ENCODE measurements around the gene PDE4B. TPM values are rescaled to one million over a fixed set of nuclear protein-coding genes. Genes with fewer than 3 reads are reported as not detected.

Gene PDE4B
- total and polyA plus RNA-seq, 7 experiments from 2014 or later = 43.5 to 99.2 (median 46.7) TPM

DNA sequence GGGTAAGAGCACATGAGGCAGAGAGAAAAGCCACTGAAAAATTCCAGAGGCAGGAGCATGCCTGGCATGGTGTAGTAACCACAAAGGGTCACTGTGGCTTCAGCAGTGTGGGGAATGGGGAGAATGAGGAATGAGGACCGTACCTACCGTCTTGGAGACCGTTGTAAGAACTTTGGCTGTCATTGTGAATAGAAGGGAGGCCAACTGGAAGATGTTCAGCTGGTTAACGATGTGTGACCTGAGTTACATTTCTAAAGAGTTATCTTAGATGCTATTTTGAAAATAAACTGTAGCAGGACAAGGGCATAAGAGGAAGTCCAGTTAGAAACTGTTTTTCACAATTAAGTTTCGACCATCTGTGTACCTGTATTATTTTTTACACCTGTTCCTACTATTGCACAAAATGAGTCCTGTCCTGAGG lies 375.8 kb downstream of the PDE4B start:
- Histone ChIP-seq H3K4me3 (ENCODE audit: low read length) (no peak overlapping the region), H3K27ac (ENCODE audit: low read depth, low read length) (no peak overlapping the region), H3K36me3 (ENCODE audit: control insufficient read depth in 2 of 3, insufficient read depth in 3 of 3, low read length in 3 of 3) (no peaks in the 10 kb centered on the region), H3K9me3 (ENCODE audit: control insufficient read depth in 2 of 3, low read length in 3 of 3) (no peaks in the 10 kb centered on the region), H3K27me3 (ENCODE audit: control insufficient read depth in 2 of 2, insufficient read depth in 2 of 2, low read length in 2 of 2) (no peaks in the 10 kb centered on the region), H3K4me1 (ENCODE audit: control insufficient read depth in 2 of 2, insufficient read depth in 2 of 2, low read length in 2 of 2) (no peaks in the 10 kb centered on the region)
- H3K4me3 Mint-ChIP-seq = no peak overlapping the region
- peaks cover 0 to 6% (median 0%) of the 10 kb centered on the region in 5 donors for H3K36me3 Mint-ChIP-seq
- no peak overlapping the region for H3K27ac Mint-ChIP-seq
- peaks cover 2 to 23% (median 16%) of the 10 kb centered on the region in 7 donors for H3K4me1 Mint-ChIP-seq
- H3K27me3 Mint-ChIP-seq = peaks cover 3 to 47% (median 17%) of the 10 kb centered on the region in 5 donors
- intact Hi-C loops (cut with micrococcal nuclease) = no loop called here
- peaks cover 0 to 5% (median 0%) of the 10 kb centered on the region in 11 donors for H3K9me3 Mint-ChIP-seq
- DNase-seq = no peak
- ChIA-PET POLR2A (no interaction called here), CTCF (no interaction called here)
- no peak for ATAC-seq

DNA sequence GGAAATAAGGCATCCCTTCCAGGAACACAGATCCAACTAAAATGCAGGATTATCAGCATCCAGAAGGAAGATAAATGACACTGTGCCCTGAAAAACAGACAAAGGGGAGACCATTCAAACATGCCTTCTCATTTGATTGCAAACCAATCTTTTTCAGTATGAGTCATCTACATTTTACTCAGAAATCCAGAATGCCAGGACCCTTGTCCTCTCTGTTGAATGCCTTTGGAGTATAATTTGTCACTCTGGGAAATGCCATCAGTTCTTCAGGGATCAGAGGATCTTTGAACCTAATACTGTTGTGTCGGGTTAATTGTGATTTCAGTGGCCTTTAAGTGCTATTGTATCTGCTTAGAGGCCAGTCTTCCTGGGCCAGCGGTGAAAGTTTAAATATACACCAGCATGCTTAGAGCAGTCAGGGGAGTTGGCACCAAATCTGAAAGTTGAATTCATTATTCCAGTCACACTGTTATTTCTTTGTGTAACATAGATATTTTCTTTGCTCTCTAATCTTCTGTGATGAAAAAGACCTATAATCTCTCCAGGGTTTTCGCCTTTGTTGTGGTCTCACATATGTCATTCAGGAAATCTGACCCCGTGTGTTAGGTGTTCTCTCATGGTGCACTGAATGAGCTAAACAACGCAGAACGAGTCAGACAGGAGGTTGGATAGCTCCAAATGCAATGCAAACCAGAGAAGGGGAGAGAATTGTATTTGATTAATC lies 376.4 kb downstream of the PDE4B start:
- ChIA-PET POLR2A (no interaction called here), CTCF (no interaction called here)

DNA sequence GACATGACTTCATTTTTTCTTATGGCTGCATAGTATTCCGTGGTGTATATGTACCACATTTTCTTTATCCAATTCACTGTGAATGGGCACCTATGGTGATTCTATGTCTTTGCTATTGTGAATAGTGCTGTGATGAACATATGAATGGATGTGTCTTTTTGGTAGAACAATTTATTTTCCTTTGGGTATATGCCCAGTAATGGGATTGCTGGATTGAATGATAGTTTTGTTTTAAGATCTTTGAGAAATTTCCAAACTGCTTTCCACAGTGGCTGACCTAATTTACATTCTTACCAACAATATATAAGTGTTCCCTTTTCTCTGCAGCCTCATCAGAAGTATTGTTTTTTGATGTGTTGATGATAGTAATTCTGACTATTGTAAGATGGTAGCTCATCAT lies 379.6 kb downstream of the PDE4B start:
- H3K4me1 ChIP-seq (ENCODE audit: control insufficient read depth in 2 of 2, insufficient read depth in 2 of 2, low read length in 2 of 2) = no peaks in the 10 kb centered on the region
- H3K4me3 ChIP-seq (ENCODE audit: low read length) = no peak overlapping the region
- no peaks in the 10 kb centered on the region for H3K27me3 ChIP-seq (ENCODE audit: control insufficient read depth in 2 of 2, insufficient read depth in 2 of 2, low read length in 2 of 2)
- POLR2A ChIA-PET = no interaction called here
- intact Hi-C loops (cut with micrococcal nuclease) = no loop called here
- Mint-ChIP-seq H3K27ac (no peak overlapping the region), H3K9me3 (no peaks in the 10 kb centered on the region), H3K36me3 (no peaks in the 10 kb centered on the region), H3K4me1 (peaks cover 2 to 29% (median 16%) of the 10 kb centered on the region in 7 donors), H3K4me3 (no peak overlapping the region), H3K27me3 (peaks cover 0 to 33% (median 5%) of the 10 kb centered on the region in 5 donors)
- CTCF ChIA-PET = no interaction called here
- H3K27ac ChIP-seq (ENCODE audit: low read depth, low read length) = no peak overlapping the region
- H3K36me3 ChIP-seq (ENCODE audit: control insufficient read depth in 2 of 3, insufficient read depth in 3 of 3, low read length in 3 of 3) = no peaks in the 10 kb centered on the region
- ATAC-seq (no peak), DNase-seq (no peak)
- no peaks in the 10 kb centered on the region for H3K9me3 ChIP-seq (ENCODE audit: control insufficient read depth in 2 of 3, low read length in 3 of 3)

More for the DNA sequence above, 376.4 kb downstream of the PDE4B start:
- Histone ChIP-seq H3K9me3 (ENCODE audit: control insufficient read depth in 2 of 3, low read length in 3 of 3) (no peaks in the 10 kb centered on the region), H3K27me3 (ENCODE audit: control insufficient read depth in 2 of 2, insufficient read depth in 2 of 2, low read length in 2 of 2) (no peaks in the 10 kb centered on the region), H3K4me1 (ENCODE audit: control insufficient read depth in 2 of 2, insufficient read depth in 2 of 2, low read length in 2 of 2) (no peaks in the 10 kb centered on the region), H3K4me3 (ENCODE audit: low read length) (no peak overlapping the region), H3K27ac (ENCODE audit: low read depth, low read length) (no peak overlapping the region), H3K36me3 (ENCODE audit: control insufficient read depth in 2 of 3, insufficient read depth in 3 of 3, low read length in 3 of 3) (no peaks in the 10 kb centered on the region)
- Mint-ChIP-seq H3K27ac (no peak overlapping the region), H3K27me3 (peaks cover 0 to 42% (median 12%) of the 10 kb centered on the region in 5 donors), H3K4me3 (peak overlapping the region in 1 of 10 donors; percentile 28), H3K4me1 (peaks cover 2 to 23% (median 16%) of the 10 kb centered on the region in 7 donors), H3K36me3 (peaks cover 0 to 6% (median 0%) of the 10 kb centered on the region in 5 donors), H3K9me3 (peaks cover 0 to 5% (median 0%) of the 10 kb centered on the region in 11 donors)
- intact Hi-C loops (cut with micrococcal nuclease) = no loop called here
- DNase-seq (peak in 7 of 9 donors; percentile 12 to 54 (median 24)), ATAC-seq (peak; percentile 65)

DNA sequence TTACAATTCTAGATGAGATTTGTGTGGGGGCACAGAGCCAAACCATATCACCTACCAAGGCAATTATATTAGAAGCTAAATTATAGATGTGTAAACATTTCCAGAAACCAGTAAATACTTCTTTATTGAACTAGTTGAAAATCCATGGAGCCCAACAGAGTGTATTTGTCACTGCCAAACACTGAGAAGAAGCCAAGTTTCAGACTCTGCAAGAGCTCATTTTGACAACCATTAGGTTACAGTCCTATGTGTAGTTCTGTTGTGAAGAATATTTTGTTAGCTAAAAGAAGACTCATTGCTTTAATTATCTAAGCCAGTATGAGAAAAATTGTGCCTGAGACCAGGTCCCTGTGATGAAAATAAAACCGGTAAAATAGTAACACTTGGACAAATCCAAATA lies 382.4 kb downstream of the PDE4B start:
- H3K4me1 Mint-ChIP-seq = peaks cover 0 to 10% (median 0%) of the 10 kb centered on the region in 7 donors
- CTCF ChIA-PET = no interaction called here
- intact Hi-C loops (cut with micrococcal nuclease) = no loop called here
- no peak for ATAC-seq
- Histone ChIP-seq H3K9me3 (ENCODE audit: control insufficient read depth in 2 of 3, low read length in 3 of 3) (no peaks in the 10 kb centered on the region), H3K4me1 (ENCODE audit: control insufficient read depth in 2 of 2, insufficient read depth in 2 of 2, low read length in 2 of 2) (no peaks in the 10 kb centered on the region), H3K36me3 (ENCODE audit: control insufficient read depth in 2 of 3, insufficient read depth in 3 of 3, low read length in 3 of 3) (no peaks in the 10 kb centered on the region), H3K27ac (ENCODE audit: low read depth, low read length) (no peak overlapping the region), H3K27me3 (ENCODE audit: control insufficient read depth in 2 of 2, insufficient read depth in 2 of 2, low read length in 2 of 2) (no peaks in the 10 kb centered on the region), H3K4me3 (ENCODE audit: low read length) (no peak overlapping the region)
- H3K27me3 Mint-ChIP-seq = peaks cover 0 to 17% (median 0%) of the 10 kb centered on the region in 5 donors
- no peak overlapping the region for H3K27ac Mint-ChIP-seq
- POLR2A ChIA-PET = no interaction called here
- no peak overlapping the region for H3K4me3 Mint-ChIP-seq
- peaks cover 0 to 6% (median 0%) of the 10 kb centered on the region in 5 donors for H3K36me3 Mint-ChIP-seq
- no peak for DNase-seq
- no peaks in the 10 kb centered on the region for H3K9me3 Mint-ChIP-seq

DNA sequence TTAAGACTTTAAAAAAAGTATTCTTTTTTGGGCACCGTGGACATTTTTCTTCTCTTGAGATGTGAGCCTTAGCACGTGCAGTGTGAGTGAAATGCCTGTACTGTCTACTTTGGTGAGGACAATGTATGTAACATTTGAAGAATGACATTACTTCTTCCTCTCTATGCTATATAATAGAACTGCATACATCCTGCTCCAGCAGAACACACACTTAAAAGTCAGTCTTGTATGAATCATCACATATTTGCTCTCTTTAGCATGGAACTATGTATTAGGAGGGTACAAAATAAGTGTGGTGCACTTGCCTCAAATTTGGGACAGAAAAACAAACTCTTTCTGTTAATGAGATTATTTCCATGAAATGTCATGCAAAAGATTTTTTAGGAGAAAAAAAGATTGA lies 382.9 kb downstream of the PDE4B start:
- DNase-seq (no peak), ATAC-seq (no peak)
- no peaks in the 10 kb centered on the region for H3K36me3 ChIP-seq (ENCODE audit: control insufficient read depth in 2 of 3, insufficient read depth in 3 of 3, low read length in 3 of 3)
- H3K9me3 Mint-ChIP-seq = no peaks in the 10 kb centered on the region
- H3K36me3 Mint-ChIP-seq = peaks cover 0 to 6% (median 0%) of the 10 kb centered on the region in 5 donors
- H3K9me3 ChIP-seq (ENCODE audit: control insufficient read depth in 2 of 3, low read length in 3 of 3) = no peaks in the 10 kb centered on the region
- intact Hi-C loops (cut with micrococcal nuclease) = no loop called here
- no peak overlapping the region for H3K27ac Mint-ChIP-seq
- H3K4me1 ChIP-seq (ENCODE audit: control insufficient read depth in 2 of 2, insufficient read depth in 2 of 2, low read length in 2 of 2) = no peaks in the 10 kb centered on the region
- H3K4me3 Mint-ChIP-seq = no peak overlapping the region
- peaks cover 0 to 12% (median 0%) of the 10 kb centered on the region in 7 donors for H3K4me1 Mint-ChIP-seq
- H3K27me3 Mint-ChIP-seq = peaks cover 0 to 15% (median 0%) of the 10 kb centered on the region in 5 donors
- no peaks in the 10 kb centered on the region for H3K27me3 ChIP-seq (ENCODE audit: control insufficient read depth in 2 of 2, insufficient read depth in 2 of 2, low read length in 2 of 2)
- CTCF ChIA-PET = no interaction called here
- no peak overlapping the region for H3K4me3 ChIP-seq (ENCODE audit: low read length)
- POLR2A ChIA-PET = interaction anchor here (0.6 kb wide), 1 partner anchor 189 kb away, joined by 3 read pairs; no protein-coding TSS in a partner anchor
- no peak overlapping the region for H3K27ac ChIP-seq (ENCODE audit: low read depth, low read length)

DNA sequence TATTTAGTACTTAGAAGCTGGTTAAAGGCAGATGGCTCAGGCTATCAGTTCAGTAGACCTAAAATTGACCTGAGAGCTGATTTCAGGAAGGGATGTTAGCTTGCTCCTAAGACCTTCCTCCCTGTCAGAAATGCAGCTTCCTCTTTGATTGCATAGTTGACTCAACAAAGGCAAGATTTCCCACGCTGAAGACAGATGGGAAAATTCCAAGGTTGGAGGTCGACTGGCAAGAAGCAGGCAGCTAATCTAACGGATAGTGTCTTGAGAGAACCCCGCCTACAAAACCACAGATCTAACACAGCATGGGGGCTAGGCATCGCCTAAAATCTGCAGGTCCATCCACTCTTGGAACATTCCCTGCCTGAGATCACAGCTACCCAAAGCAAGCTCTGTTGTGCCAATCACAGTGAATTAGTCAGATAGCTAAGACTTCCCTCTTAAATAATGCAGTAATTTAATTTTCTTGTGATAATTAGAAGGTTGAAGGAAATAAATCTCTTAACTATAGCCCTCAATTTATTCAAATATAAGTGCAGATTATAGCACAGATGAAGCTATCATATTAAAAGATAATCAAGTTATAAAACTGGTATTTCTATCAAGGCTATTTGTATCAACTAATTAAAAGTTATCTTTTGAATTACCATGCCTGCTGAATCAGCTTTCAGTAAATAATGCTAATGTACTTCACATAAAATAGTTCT lies 383.5 kb downstream of the PDE4B start:
- ChIA-PET POLR2A (interaction anchor here (0.6 kb wide), 1 partner anchor 189 kb away, joined by 3 read pairs; no protein-coding TSS in a partner anchor), CTCF (no interaction called here)

More for the DNA sequence above, 383.5 kb downstream of the PDE4B start:
- Histone ChIP-seq H3K27ac (ENCODE audit: low read depth, low read length) (no peak overlapping the region), H3K9me3 (ENCODE audit: control insufficient read depth in 2 of 3, low read length in 3 of 3) (no peaks in the 10 kb centered on the region), H3K4me1 (ENCODE audit: control insufficient read depth in 2 of 2, insufficient read depth in 2 of 2, low read length in 2 of 2) (no peaks in the 10 kb centered on the region), H3K4me3 (ENCODE audit: low read length) (no peak overlapping the region), H3K36me3 (ENCODE audit: control insufficient read depth in 2 of 3, insufficient read depth in 3 of 3, low read length in 3 of 3) (no peaks in the 10 kb centered on the region), H3K27me3 (ENCODE audit: control insufficient read depth in 2 of 2, insufficient read depth in 2 of 2, low read length in 2 of 2) (no peaks in the 10 kb centered on the region)
- Mint-ChIP-seq H3K27me3 (peaks cover 0 to 9% (median 0%) of the 10 kb centered on the region in 5 donors), H3K4me3 (no peak overlapping the region), H3K36me3 (peaks cover 0 to 9% (median 0%) of the 10 kb centered on the region in 5 donors), H3K9me3 (no peaks in the 10 kb centered on the region), H3K27ac (no peak overlapping the region), H3K4me1 (peaks cover 0 to 15% (median 0%) of the 10 kb centered on the region in 7 donors)
- intact Hi-C loops (cut with micrococcal nuclease) = no loop called here
- DNase-seq (no peak), ATAC-seq (no peak)
